ENCODE measurements around the gene SLC22A12. TPM values are rescaled to one million over a fixed set of nuclear protein-coding genes. Genes with fewer than 3 reads are reported as not detected.
"Not testable (repeated sequence)": the region's sequence is repeated elsewhere in the genome, so short reads cannot be mapped to it uniquely, and the experiment has no call there.

SLC22A12 gene
- total RNA-seq, 1 experiment from 2014 or later, result not detected

- no peak for DNase-seq (ENCODE audit: low spot score)
Measured at GRCh38 chr11:64585150-64585549, 5.9 kb upstream of the SLC22A12 start.

GRCh38 chr11:64586366-64586765, 4.7 kb upstream of the SLC22A12 start:
- DNase-seq (ENCODE audit: low spot score), result no peak

- DNase-seq (ENCODE audit: low spot score), result no peak
Measured at GRCh38 chr11:64588701-64589100, 2.3 kb upstream of the SLC22A12 start.

- DNase-seq (ENCODE audit: low spot score), result no peak
Measured at GRCh38 chr11:64591257-64592233, 525 bp downstream of the SLC22A12 start.

- no peak for DNase-seq (ENCODE audit: low spot score)
Measured at GRCh38 chr11:64592234-64592615, 1.2 kb downstream of the SLC22A12 start.

GRCh38 chr11:64592656-64593055, 1.6 kb downstream of the SLC22A12 start:
- DNase-seq (ENCODE audit: low spot score), result no peak

GRCh38 chr11:64593156-64594105, 2.4 kb downstream of the SLC22A12 start:
- no peak for DNase-seq (ENCODE audit: low spot score)

GRCh38 chr11:64594159-64594939, 3.3 kb downstream of the SLC22A12 start:
- no peak for DNase-seq (ENCODE audit: low spot score)

- DNase-seq (ENCODE audit: low spot score), result not testable (repeated sequence)
Measured at GRCh38 chr11:64595922-64596321, 4.9 kb downstream of the SLC22A12 start.

GRCh38 chr11:64597671-64598101, 6.7 kb downstream of the SLC22A12 start:
- no peak for DNase-seq (ENCODE audit: low spot score)

- no peak for DNase-seq (ENCODE audit: low spot score)
Measured at GRCh38 chr11:64598106-64598796, 7.2 kb downstream of the SLC22A12 start.

GRCh38 chr11:64598797-64599697, 8.0 kb downstream of the SLC22A12 start:
- no peak for DNase-seq (ENCODE audit: low spot score)

- DNase-seq (ENCODE audit: low spot score), result no peak
Measured at GRCh38 chr11:64599698-64600211, 8.7 kb downstream of the SLC22A12 start.

- DNase-seq (ENCODE audit: low spot score), result no peak
Measured at GRCh38 chr11:64600281-64600992, 9.4 kb downstream of the SLC22A12 start.

- no peak for DNase-seq (ENCODE audit: low spot score)
Measured at GRCh38 chr11:64601605-64602465, 10.8 kb downstream of the SLC22A12 start.

GRCh38 chr11:64602466-64603070, 11.5 kb downstream of the SLC22A12 start:
- DNase-seq (ENCODE audit: low spot score), result no peak

- no peak for DNase-seq (ENCODE audit: low spot score)
Measured at GRCh38 chr11:64603411-64604110, 12.5 kb downstream of the SLC22A12 start.

Data from HT-29 (cell line).